Sigmoid colon (tissue), 4 donors: Measurements from ENCODE around the gene FUT2.
A peak's percentile ranks its signal among the peaks of the same experiment; 100 is the strongest.

Experiments
- EP300 ChIP-seq, 4 donors: sonication (generic); formaldehyde crosslinking; IDR thresholded peaks; one replicate each; pipeline ENCODE4 v1.6.1; 2017; ENCODE audit warnings: antibody characterized with exemption in 4 of 4
- POLR2A ChIP-seq, 2 donors: fragments of 450-650 bp; IDR thresholded peaks; one replicate each; pipeline ENCODE4 v1.6.1; 2016; ENCODE audit warnings: antibody characterized with exemption in 2 of 2, mild to moderate bottlenecking in 2 of 2, moderate library complexity in 2 of 2
- POLR2AphosphoS5 ChIP-seq, 4 donors: sonication (generic); formaldehyde crosslinking; IDR thresholded peaks; one replicate each; pipeline ENCODE4 v1.6.1; 2017; ENCODE audit warnings: antibody characterized with exemption in 4 of 4
- TF ChIP-seq, protein P1 (sequence below), 4 experiments: fragments of 450-650 bp in 3 of 4; fragments of 200-600 bp in 1 of 4; IDR thresholded peaks; one replicate each; pipeline ENCODE4 v1.5.1; 2016 to 2019; ENCODE audit warnings: antibody characterized with exemption in 4 of 4, mild to moderate bottlenecking in 3 of 4, moderate library complexity in 2 of 4

DNA sequence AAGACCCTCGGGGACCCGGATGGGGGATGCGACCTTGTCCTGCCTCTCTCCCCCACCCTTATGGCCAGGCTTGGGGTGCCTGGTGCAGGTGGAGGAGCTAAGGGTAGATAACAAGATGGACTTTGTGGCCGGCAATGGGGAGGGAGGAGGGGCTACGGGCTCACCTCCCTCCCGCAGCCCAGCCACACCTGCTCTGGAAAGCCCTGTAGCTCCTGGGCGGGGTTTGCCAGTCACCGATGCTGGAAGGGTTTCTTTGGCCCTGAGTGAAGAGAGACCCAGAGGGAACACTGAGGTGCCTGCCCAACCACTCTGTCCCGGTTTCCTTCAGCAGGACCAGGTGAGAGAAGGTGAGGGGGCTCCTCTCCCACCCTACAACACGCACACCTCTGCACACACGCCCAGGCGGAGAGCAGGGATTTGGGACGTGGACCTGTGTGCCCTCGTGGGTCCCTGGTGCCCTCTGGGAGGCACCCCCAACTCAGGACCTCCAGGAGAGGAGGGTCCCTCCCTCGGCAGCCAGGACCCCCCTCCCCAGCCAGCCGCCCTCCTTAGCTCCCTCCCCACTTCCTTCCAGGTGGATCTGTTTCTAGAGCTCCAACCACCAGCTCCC, at the start of gene FUT2:
- peak in 1 of 2 donors; percentile 86 for TF ChIP-seq POLR2A (IDR thresholded peaks at IDR 0.05)
- TF ChIP-seq, protein P1, sequence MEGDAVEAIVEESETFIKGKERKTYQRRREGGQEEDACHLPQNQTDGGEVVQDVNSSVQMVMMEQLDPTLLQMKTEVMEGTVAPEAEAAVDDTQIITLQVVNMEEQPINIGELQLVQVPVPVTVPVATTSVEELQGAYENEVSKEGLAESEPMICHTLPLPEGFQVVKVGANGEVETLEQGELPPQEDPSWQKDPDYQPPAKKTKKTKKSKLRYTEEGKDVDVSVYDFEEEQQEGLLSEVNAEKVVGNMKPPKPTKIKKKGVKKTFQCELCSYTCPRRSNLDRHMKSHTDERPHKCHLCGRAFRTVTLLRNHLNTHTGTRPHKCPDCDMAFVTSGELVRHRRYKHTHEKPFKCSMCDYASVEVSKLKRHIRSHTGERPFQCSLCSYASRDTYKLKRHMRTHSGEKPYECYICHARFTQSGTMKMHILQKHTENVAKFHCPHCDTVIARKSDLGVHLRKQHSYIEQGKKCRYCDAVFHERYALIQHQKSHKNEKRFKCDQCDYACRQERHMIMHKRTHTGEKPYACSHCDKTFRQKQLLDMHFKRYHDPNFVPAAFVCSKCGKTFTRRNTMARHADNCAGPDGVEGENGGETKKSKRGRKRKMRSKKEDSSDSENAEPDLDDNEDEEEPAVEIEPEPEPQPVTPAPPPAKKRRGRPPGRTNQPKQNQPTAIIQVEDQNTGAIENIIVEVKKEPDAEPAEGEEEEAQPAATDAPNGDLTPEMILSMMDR (IDR thresholded peaks at IDR 0.05): no peak
- TF ChIP-seq POLR2AphosphoS5 (IDR thresholded peaks at IDR 0.05): peak in 1 of 4 donors; percentile 30
- TF ChIP-seq EP300 (IDR thresholded peaks at IDR 0.05): no peak
